Esophagus mucosa (tissue), 1 donor: ENCODE data around the gene NFIX. TPM values are rescaled to one million over a fixed set of nuclear protein-coding genes. Genes with fewer than 3 reads are reported as not detected.

Experiments
- ATAC-seq: fragments of 200-7000 bp; cut with Tn5 transposase; one replicate; pipeline ENCODE4 v1.9.1; 2020
- total RNA-seq: library from RNA; stranded (reverse); gene quantifications from one replicate; pipeline ENCODE4 v1.2.4, GENCODE V29; 2023
- donor health status: DM: yes; HTN: yes; CAD: no.

The NFIX gene
- total RNA-seq, 1 donor from 2014 or later = 101 TPM

GRCh38 chr19:13010038-13010991 is 15.0 kb downstream of the NFIX start:
- peak; percentile 44 for ATAC-seq

DNA sequence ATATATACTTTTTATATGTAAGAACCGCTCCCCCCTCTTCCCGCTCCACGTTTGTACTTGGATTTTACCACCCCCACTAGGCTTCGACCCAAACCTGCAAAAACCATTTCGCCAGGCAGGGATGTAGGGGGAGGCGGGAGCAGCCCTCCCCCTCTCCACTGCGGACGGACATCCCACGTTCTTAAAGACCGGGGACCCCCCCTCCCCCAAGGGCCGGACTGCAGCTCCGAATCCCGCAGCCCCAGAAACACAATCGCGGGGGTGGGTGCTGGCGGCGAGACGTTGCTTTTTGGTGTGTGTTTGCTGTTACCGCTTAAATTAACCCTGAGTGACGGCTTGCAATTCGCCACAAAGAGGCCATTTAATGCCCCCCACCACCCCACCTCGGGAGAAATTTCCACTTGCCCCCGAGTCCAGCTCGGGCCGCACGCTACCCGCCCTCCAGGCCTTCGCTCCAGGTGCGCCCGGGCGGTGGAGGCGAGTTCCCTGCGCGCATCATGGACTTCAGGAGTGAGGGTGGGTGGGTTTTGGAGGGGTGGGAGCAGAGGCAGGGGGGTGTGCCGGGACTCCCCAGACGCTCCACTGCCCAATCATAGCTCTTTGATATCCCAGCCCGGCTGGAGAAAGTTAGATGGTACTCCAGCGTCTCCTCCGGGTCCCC is 15.8 kb downstream of the NFIX start:
- ATAC-seq = no peak

- ATAC-seq = no peak
These were observed 16.5 kb downstream of the NFIX start for GRCh38 chr19:13011653-13012389.

- ATAC-seq = no peak
These were observed 17.1 kb downstream of the NFIX start for GRCh38 chr19:13012390-13012689.

DNA sequence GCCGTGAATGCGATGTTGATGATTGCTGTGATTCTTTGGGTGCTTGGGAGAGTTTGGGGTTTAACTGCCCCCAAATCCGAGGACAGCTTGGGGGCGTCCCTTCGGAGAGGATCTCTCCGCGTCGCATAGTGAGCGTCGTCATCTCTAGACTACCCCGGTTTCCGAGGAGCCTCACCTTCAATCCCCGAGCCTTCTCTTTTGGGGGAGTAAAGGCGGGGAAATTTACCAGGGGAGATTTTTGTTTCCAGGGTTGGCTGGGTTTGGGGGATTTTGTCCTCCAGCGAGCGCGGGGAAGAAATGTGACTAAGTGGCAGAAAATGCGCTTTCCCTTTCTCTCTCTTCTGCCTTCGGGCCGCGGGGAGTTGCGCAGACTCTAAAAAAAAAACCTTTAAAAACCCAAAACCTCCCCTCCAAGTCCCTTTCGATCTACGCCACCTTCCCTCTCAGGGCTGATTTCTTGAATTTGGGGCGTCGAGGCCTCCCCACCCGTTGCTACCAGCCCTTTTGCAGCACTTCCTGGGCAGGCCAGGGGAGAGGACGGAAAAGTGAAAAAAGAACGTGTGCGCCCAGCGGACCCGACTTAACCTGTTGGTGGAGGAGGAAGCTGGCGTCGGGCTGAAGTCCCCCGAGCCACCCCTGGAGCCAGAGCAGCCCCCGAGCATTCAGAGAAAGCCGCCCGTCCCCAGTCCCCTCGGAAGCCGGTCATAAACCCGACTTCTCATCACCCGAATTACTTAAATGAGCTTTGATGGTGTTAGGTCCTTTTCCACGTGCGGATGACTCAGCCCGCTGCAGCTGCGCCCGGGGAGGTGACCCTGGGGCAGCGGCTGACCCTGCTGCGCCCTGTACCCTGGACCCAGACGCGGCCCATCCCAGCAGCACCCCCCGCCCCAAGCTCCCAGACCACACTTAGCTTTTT is 17.7 kb downstream of the NFIX start:
- ATAC-seq = peak; percentile 39

DNA sequence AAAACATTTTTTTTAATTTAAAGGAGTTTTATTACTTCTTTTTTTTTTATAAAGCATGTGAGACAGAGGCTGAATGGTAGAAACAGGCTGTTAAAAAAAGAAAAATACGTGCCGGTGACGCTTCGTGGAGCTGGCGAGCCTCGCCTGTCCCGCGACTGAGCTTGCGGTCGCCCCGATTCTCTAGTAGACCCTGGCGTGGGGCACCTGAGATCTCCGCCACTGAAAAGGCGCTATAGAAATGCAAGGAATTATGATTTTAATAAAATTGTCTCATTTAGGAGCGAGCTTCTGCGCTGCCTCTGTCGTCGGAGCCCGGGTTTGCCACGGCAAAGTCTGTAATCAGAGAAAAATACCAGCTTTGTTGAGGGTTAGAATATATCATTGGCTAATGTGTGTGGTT is 18.4 kb downstream of the NFIX start:
- no peak for ATAC-seq

DNA sequence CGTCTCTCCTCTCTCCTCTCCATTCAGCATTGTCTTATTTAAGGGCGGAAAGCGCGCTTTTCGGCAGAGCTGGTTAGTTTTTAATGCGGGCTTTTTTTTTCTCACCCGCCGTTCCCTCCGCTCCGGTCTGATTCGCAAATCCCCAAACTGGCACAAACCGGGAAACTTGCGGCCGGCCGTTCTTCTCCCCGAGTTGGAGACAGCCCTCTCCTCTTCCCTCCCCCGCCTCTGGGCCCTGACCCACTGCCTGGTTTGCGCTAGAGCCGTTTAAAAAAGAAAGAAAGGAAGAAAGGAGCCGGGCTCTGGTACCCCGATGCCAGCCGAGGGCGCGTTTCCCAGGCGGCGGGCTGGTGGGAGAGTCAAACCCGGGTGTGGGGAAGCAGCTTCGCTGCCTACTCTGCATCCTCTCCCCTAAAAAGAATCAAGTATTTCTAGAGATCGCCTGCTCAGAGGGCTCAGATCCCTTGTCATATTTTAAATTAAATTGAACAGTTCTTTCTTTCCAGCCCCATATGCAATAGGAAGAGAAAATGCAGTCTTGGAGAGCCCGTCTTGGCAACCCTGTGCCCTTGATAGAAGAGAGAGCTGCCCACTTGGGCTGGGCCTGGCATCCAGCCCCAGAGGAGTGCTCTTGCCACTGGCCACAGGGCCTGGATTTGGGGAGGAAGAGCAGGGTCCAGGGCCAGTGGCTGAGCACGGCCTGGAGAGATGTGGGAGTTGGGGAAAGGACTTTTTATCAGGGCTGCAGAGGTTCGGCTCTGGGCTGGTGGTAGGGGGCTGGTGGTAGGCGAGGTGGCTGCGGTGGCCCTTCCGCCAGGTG is 19.0 kb downstream of the NFIX start:
- no peak for ATAC-seq

GRCh38 chr19:13014921-13015280 is 19.6 kb downstream of the NFIX start:
- no peak for ATAC-seq

DNA sequence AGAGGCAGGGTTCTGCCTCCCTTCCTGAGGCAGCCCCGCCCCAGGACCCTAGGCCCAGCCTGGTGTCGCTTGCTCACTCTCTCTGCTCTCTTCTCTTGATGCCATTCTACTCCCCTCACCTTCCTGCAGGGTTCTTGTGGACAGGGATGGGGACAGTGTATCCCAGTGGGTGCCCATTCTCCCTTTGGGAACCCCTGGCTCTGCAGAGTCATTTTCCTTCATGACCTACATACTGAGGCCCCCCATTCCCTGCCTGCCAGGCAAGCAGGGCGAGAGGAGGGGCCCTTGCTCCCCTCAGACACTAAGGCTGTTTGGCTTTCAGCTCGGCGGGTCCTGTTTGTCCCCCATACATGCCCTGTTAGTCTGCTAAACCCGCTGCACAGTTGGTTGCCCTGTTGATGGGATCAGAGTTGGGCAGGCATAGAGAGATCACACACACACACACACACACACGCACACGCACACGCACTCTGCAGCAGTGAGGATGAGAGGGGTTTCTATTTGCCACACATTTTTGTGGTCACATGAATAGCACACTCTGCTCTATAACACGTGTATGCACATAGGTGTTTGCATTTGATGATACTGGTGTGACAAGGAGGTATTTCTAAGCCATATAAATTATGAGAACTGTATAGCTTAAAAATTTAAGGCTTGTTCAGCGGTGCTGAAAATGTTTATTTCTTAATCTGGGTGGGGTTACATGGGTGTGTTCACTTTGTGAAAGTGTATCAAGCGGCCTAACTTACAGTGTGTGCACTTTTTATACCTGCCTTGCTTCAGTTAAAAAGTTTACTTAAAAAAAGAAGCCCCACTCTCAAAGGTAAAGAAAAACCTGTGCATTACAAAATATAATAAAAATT is 20.3 kb downstream of the NFIX start:
- ATAC-seq = peak; percentile 16

DNA sequence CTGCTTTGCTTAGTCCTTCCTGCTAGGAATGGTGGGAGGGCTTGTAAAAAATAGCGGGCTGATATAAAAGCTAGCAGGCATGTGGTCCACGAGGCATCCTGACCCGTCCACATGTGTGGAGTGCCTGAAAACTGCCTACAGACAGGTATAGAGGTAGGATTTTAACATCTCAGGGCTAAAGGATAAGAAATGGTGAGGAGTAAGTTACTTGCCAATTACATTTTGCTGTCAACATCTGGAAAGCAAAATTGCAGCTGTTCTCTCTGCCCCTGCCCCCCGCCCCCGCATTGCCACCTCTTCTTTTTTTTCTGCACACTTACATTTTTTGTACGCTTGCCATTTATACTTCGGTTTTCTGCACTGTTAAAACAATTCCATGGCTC is 21.0 kb downstream of the NFIX start:
- no peak for ATAC-seq

DNA sequence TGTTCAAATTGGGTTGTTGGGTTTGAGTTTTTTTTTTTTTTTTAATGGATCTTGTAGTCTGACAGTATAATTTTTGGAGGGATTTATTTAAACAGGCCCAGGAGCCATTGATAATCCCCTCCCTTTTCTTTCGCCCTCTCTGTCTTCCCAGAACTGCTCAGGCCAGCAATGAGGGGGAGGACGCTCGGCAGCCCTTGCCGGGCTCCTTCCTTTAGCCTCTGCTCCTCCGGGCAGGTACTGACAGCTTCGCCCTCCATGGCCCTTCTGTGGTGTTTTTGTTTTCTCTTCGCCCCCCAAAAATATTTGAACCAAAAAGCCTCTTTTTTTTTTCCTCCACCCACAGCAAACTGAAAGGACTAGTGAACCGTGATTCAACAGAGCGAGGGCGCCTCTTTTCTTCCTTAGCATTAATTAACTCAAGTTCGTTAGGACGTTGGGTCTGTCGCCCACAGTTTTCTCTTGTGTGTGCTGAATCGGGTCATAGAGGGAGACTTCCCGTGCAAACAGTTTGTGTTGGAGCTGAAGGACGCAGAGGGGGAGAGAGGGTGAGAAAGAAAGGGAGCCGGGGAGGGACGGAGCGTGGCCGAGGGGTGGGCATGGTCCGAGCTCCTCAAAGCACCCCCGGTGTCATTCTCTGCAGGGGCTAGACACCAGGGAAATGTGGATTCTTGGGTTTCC is 21.5 kb downstream of the NFIX start:
- no peak for ATAC-seq

GRCh38 chr19:13017306-13018034 is 22.2 kb downstream of the NFIX start:
- ATAC-seq = no peak

DNA sequence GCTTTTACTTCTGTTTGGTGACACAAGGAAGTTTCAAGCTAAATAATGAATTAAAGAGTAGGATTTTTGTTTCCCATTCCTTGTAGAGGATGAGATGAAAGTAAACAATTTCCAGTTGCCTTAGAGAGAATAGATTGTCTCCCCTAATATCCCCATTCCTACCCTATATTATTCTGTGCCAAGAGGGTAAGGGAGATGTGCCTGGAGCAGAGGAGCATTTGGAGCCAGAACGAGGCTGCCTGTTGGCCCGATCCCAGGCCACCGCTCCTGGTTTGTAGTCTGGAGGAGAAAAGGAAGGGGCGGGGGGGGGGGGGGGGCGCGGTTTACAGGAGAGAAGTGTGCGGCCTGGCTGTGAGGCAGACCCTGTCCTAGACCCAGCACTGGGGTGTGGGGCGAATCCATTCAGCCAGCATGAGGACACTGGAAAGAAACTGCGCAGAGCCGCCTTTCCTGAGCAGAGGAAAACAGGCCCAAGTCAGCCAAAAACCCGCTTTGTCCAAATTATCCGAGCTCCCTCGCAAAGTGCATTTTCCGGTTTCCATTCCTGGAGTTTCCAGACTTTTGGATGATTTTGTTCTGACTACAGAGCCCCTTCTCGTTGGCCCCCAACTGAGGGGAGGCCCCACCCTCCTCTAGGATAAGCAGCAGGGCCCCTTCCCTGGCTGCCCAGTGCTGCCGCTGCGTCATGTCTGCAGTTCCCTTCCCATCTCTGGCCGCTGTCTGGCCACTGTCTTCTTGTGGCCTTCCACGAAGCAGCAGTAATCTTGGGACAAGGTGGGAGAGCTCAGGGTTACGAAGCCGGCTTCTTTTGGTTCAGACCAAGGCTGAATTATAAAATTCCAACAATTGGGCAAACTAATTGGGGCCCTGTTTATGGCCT is 23.0 kb downstream of the NFIX start:
- ATAC-seq = no peak

DNA sequence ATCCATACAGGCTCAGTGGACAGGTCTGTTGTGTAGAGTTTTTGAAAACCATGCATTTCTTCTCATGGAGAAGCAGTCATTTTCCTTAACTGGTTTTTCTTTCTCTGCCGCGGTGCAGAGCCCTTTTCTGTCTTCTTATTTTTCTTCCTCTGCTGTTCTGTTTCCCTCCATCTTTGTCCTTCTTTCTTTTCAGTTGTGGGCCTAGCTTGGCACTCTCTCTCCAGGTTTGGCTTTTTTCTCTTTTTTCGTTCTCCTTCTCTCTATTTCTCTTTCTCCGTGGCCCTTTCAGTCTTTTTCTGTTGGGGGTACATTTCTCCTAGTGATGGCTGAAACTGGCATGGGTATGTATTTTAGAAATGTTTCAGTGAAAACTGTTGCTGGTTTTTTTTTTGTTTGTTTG is 24.1 kb downstream of the NFIX start:
- no peak for ATAC-seq

DNA sequence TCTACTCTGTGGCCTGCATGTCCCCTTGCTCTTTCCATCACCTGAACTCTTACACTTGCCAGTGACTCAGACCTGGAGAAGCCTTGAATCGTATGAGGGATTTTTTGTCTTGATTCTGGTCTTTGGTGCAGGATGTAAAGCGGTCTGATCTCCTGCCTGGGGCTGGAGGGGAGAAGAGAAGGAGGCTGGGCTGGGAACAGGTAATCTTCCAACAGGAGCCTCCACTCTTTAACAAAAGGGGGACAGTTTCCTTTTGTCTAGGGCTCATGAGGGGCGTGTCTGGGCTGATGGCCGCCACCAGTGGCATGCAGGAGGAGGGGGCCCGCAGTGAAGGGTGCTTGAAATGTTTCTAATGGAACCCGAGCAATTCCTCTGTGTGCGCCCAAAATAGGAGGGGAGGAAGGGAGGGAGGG is 24.7 kb downstream of the NFIX start:
- no peak for ATAC-seq

DNA sequence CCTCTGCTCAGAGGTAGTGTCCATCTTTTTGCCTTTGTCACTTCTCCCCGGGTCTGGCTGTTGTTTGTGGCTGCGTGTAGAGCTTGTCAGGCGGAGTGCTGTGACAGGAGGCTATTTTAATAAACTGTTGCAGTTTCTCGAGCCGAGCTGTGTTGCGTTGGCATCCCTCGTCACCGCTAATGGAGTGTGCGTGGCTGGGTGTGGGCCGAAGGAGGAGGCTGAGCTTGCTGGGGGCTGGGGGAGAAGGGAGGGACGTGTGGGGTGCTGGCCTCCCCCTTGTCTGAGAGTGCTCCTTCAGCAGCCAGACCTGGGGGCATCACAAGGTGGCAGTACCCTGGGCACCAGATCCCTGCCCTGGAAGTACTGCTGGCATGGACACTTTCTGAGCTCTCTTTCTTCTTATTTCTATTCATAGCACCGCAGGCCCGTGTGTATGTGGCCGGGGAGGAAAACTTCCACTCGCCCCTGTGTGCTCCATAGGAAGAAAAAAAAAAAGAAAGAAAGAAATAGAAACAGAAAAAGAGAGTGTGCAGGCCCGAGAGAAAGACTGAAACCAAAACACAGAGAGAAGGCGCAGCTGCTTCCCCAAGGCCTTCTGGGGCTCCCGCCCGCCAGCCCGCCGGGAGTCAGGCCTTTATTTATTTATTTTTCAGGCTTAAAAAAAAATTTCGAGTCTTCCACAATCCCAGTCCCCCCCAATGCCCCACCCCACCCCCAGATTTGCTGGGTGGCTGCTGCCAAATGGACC is 27.0 kb downstream of the NFIX start:
- peak; percentile 23 for ATAC-seq
